MM.1S (cell line): ENCODE results near the gene SPEG.

Source experiments
- DNase-seq: peaks from one replicate; pipeline ENCODE4 v3.0.0-alpha.2; 2015
- H2AFZ ChIP-seq: fragments of 300-600 bp; sonication (generic); 2 replicates; pipeline ENCODE4 v1.6.0; 2016; ENCODE audit warnings: antibody characterized with exemption, low read length
- H3F3A ChIP-seq: fragments of 300-600 bp; sonication (generic); 2 replicates; pipeline ENCODE4 v1.6.1; 2016; ENCODE audit warnings: mild to moderate bottlenecking, antibody characterized with exemption, low read length, moderate library complexity, mixed read lengths; ENCODE audit not compliant: insufficient read depth
- H3K27ac ChIP-seq: fragments of 300-600 bp; sonication (generic); 2 replicates; pipeline ENCODE4 v1.5.1; 2016; ENCODE audit warnings: mild to moderate bottlenecking, low read length
- H3K27me3 ChIP-seq: fragments of 300-600 bp; sonication (generic); replicated peaks from 2 replicates; pipeline ENCODE4 v1.6.0; 2016; ENCODE audit warnings: low read length; ENCODE audit not compliant: insufficient read depth
- H3K36me3 ChIP-seq: fragments of 300-600 bp; sonication (generic); replicated peaks from 2 replicates; pipeline ENCODE4 v1.6.1; 2016; ENCODE audit warnings: mild to moderate bottlenecking, low read length, mixed read lengths; ENCODE audit not compliant: insufficient read depth
- H3K4me1 ChIP-seq: fragments of 300-600 bp; sonication (generic); 2 replicates; pipeline ENCODE4 v1.6.1; 2016; ENCODE audit warnings: low read length, mixed read lengths
- H3K4me2 ChIP-seq: fragments of 300-600 bp; sonication (generic); 2 replicates; pipeline ENCODE4 v1.6.0; 2016; ENCODE audit warnings: low read depth, low read length
- H3K4me3 ChIP-seq: fragments of 300-600 bp; sonication (generic); 2 replicates; pipeline ENCODE4 v1.5.1; 2016; ENCODE audit warnings: low read length, mixed read lengths
- H3K79me2 ChIP-seq: fragments of 300-600 bp; sonication (generic); 2 replicates; pipeline ENCODE4 v1.6.1; 2016; ENCODE audit warnings: mixed run types, low read length, mixed read lengths
- H3K9ac ChIP-seq: fragments of 300-600 bp; sonication (generic); 2 replicates; pipeline ENCODE4 v1.6.1; 2016; ENCODE audit warnings: low read length, mixed read lengths
- H3K9me2 ChIP-seq: fragments of 300-600 bp; sonication (generic); replicated peaks from 2 replicates; pipeline ENCODE4 v1.6.1; 2016; ENCODE audit warnings: mild to moderate bottlenecking, low read length, mixed read lengths; ENCODE audit not compliant: insufficient read depth
- H3K9me3 ChIP-seq: fragments of 300-600 bp; sonication (generic); replicated peaks from 2 replicates; pipeline ENCODE4 v1.6.1; 2016; ENCODE audit warnings: mild to moderate bottlenecking, low read length, mixed read lengths; ENCODE audit not compliant: insufficient read depth
- H4K20me1 ChIP-seq: fragments of 300-600 bp; sonication (generic); 2 replicates; pipeline ENCODE4 v1.6.1; 2016; ENCODE audit warnings: mild to moderate bottlenecking, low read length, moderate library complexity, mixed read lengths; ENCODE audit not compliant: insufficient read depth
- CTCF ChIP-seq: fragments of 300-600 bp; sonication (generic); IDR thresholded peaks from 2 replicates; pipeline ENCODE4 v1.5.1; 2016; ENCODE audit warnings: antibody characterized with exemption, low read length, mixed read lengths
- EZH2 ChIP-seq: fragments of 300-600 bp; sonication (generic); optimal IDR thresholded peaks from 2 replicates; pipeline ENCODE3; 2017; ENCODE audit warnings: low read depth, mild to moderate bottlenecking, antibody characterized with exemption, low read length, mixed read lengths
- EZH2phosphoT487 ChIP-seq: fragments of 300-600 bp; sonication (generic); IDR thresholded peaks from 2 replicates; pipeline ENCODE4 v1.6.1; 2018; ENCODE audit warnings: antibody characterized with exemption, low read length

SPEG gene

GRCh38 chr2:219400562-219400961, 34.1 kb upstream of the SPEG start:
- no peak overlapping the region for H2AFZ ChIP-seq
- no peaks in the 10 kb centered on the region for H3K36me3 ChIP-seq
- no peak overlapping the region for H3K27ac ChIP-seq
- peaks cover 6% of the 10 kb centered on the region; the same call in 1 of the 2 replicates for H3K4me1 ChIP-seq
- no peaks in the 10 kb centered on the region for H3F3A ChIP-seq
- no peak for DNase-seq
- no peak for TF ChIP-seq EZH2phosphoT487
- TF ChIP-seq CTCF = no peak
- no peak for TF ChIP-seq EZH2
- H3K4me3 ChIP-seq = no peak overlapping the region
- H3K4me2 ChIP-seq = no peak overlapping the region
- no peaks in the 10 kb centered on the region for H3K9me3 ChIP-seq
- no peaks in the 10 kb centered on the region for H3K27me3 ChIP-seq
- no peaks in the 10 kb centered on the region for H4K20me1 ChIP-seq
- H3K79me2 ChIP-seq = no peaks in the 10 kb centered on the region
- H3K9me2 ChIP-seq = no peaks in the 10 kb centered on the region
- no peak overlapping the region for H3K9ac ChIP-seq

GRCh38 chr2:219401606-219402005, 33.0 kb upstream of the SPEG start:
- Histone ChIP-seq H3K27ac (no peak overlapping the region), H3K27me3 (no peaks in the 10 kb centered on the region), H3F3A (no peaks in the 10 kb centered on the region), H3K4me2 (no peak overlapping the region), H3K9me3 (no peaks in the 10 kb centered on the region), H2AFZ (no peak overlapping the region), H3K79me2 (no peaks in the 10 kb centered on the region), H3K4me1 (peaks cover 6% of the 10 kb centered on the region; the same call in 1 of the 2 replicates), H3K4me3 (no peak overlapping the region), H4K20me1 (no peaks in the 10 kb centered on the region), H3K9ac (no peak overlapping the region), H3K36me3 (no peaks in the 10 kb centered on the region), H3K9me2 (no peaks in the 10 kb centered on the region)
- no peak for DNase-seq
- TF ChIP-seq EZH2 (no peak), CTCF (no peak), EZH2phosphoT487 (no peak)

GRCh38 chr2:219402665-219403515, 31.8 kb upstream of the SPEG start:
- no peak overlapping the region for H3K9ac ChIP-seq
- H2AFZ ChIP-seq = no peak overlapping the region
- no peaks in the 10 kb centered on the region for H3K9me3 ChIP-seq
- H3K27ac ChIP-seq = no peak overlapping the region
- H3K9me2 ChIP-seq = no peaks in the 10 kb centered on the region
- H4K20me1 ChIP-seq = no peaks in the 10 kb centered on the region
- H3K4me3 ChIP-seq = no peak overlapping the region
- H3K4me1 ChIP-seq = peaks cover 6% of the 10 kb centered on the region; the same call in 1 of the 2 replicates
- H3K79me2 ChIP-seq = no peaks in the 10 kb centered on the region
- DNase-seq = peak; percentile 66
- TF ChIP-seq CTCF (peak; percentile 92), EZH2phosphoT487 (no peak), EZH2 (no peak)
- no peaks in the 10 kb centered on the region for H3K27me3 ChIP-seq
- H3K4me2 ChIP-seq = no peak overlapping the region; the same call in 1 of the 2 replicates
- H3F3A ChIP-seq = no peaks in the 10 kb centered on the region
- H3K36me3 ChIP-seq = no peaks in the 10 kb centered on the region
